ACHN (cell line): ENCODE results near the gene EIF1AD.
"Not testable (repeated sequence)": the region's sequence is repeated elsewhere in the genome, so short reads cannot be mapped to it uniquely, and the experiment has no call there.

ENCODE experiments used
- DNase-seq: peaks from one replicate; pipeline ENCODE4 v3.0.0-alpha.2; 2015
- in situ Hi-C: cut with HindIII; loops from 2 replicates; pipeline ENCODE4 v1.10.0; 2017; ENCODE audit warnings: low sequenced_read_pairs, low pct_ligation_motif_present, low pct_unique_long_range_greater_than_20kb

EIF1AD gene

DNA sequence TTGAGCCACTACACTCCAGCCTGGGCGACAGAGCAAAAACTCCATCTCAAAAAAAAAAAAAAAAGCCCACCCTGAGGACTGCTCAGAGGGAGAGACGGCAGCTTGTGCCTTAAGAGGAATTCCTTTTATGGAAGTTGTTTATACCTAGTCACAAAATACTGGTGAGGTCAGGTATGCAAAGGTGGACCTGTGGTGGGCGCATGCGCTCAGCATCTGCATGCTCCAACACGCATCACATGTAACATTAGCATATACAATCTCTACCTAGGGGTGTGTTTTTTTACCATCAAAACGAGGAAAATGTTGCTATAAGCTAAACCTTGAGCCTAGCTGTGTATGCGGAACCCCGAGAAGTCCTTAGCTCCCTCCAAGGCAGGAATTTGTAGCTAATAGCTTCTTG is 47.2 kb downstream of the EIF1AD start:
- in situ Hi-C loops = no loop called here
- no peak for DNase-seq

DNA sequence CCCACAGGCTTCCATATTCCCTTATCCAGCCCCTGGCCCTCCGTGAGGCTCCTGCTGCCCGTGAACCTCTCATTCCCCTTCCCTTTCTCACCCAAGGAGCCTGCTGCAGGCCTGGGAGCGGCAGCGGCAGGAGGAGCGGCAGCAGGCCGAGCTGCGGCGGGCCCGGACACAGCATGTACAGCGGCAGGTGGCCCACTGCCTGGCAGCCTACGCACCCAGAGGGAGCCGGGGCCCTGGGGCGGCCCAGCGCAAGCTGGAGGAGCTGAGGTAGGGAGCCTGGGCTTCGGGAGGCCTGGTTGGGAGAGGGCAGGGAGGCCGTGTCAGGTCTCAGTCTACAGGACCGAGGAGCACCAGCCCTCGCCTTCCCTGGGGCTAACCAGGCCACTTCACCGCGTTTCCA is 48.5 kb downstream of the EIF1AD start:
- DNase-seq = no peak
- in situ Hi-C loops = no loop called here

GRCh38 chr11:65952052-65952521 is 49.9 kb downstream of the EIF1AD start:
- DNase-seq = no peak
- in situ Hi-C loops = no loop called here

GRCh38 chr11:65951641-65952040 is 50.3 kb downstream of the EIF1AD start:
- DNase-seq, in situ Hi-C loops: not testable (repeated sequence)

- DNase-seq, in situ Hi-C loops: not testable (repeated sequence)
These were observed 51.2 kb downstream of the EIF1AD start for GRCh38 chr11:65950711-65951110.

GRCh38 chr11:65947603-65948125 is 54.3 kb downstream of the EIF1AD start:
- DNase-seq = no peak
- in situ Hi-C loops = no loop called here

- no peak for DNase-seq
These were observed 54.8 kb downstream of the EIF1AD start for GRCh38 chr11:65947133-65947532.

GRCh38 chr11:65946655-65947054 is 55.3 kb downstream of the EIF1AD start:
- in situ Hi-C loops = no loop called here
- no peak for DNase-seq

More at GRCh38 chr11:65947133-65947532, 54.8 kb downstream of the EIF1AD start:
- in situ Hi-C loops = no loop called here
